ENCODE results near the gene RPIA. TPM values are rescaled to one million over a fixed set of nuclear protein-coding genes. Genes with fewer than 3 reads are reported as not detected.
"Not testable (repeated sequence)": the region's sequence is repeated elsewhere in the genome, so short reads cannot be mapped to it uniquely, and the experiment has no call there.

RPIA gene
- total RNA-seq, 1 donor from 2014 or later: 14.0 TPM

DNA sequence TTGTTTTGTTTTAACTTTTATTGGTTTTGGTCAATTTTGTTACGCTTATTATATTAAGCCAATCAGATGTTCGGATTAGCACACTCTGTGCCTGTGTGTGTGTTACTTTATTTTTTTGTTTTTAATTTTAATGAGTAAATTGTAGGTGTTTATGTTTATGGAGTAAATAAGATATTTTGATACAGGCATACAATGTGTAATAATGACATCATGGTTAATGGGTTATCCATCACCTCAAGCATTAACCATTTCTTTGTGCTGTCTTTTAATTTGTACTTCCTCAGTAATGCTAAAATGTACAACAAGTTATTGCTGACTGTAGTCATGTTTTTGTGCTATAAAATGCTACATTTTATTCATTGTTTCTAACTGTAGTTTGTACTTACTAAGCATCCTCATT lies 97.7 kb downstream of the RPIA start:
- not testable (repeated sequence) for DNase-seq

DNA sequence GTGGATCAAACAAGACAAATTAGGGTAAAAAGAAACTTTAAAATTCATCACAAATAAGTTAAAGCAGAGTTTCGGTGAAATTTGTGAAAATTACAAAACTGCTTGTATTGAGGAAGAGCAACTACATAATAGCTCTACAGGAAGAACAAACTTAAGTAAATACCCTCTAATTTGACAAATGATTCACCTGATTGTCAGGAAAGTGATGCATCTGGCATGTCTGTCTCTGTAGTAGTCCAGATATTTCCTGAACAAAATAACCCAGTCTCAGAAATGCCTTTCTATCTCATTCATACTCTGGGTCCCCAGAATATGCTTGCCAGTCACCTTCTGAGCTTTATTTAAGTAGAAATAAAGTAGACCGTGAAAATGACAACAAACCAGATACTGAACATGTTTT lies 104.5 kb downstream of the RPIA start:
- not testable (repeated sequence) for DNase-seq

- DNase-seq: not testable (repeated sequence)
Measured at GRCh38 chr2:88796523-88796922, 105.0 kb downstream of the RPIA start.

DNA sequence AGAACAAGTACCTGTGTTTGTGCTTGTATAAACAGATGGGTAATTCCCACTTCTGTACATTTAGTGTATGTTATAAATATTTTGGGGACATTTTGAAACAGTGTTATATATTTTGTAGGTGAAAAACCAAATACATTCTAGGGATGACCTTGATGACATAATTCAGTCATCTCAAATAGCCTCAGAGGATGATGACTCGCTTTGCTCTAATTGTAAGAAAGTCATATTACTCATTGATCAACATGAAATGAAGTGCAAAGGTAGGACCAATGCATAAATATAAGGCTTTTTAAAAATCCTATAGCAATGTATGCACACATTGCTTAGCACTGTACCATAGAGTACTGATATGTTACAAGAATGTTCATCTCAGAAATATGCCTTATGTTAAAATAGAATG lies 105.7 kb downstream of the RPIA start:
- DNase-seq: not testable (repeated sequence)

Other genes with a start within 250 kb of the RPIA start
- 3.7 TPM for gene FOXI3, start 239.0 kb upstream of the RPIA start, total RNA-seq
- gene EIF2AK3, start 64.2 kb upstream of the RPIA start, total RNA-seq: 30.7 TPM